Activated T-cell treated with anti-CD3 and anti-CD28 coated beads for 1 hour (primary cell): ENCODE measurements around the gene DOK6.

ENCODE experiments used
- DNase-seq: peaks from one replicate; pipeline ENCODE4 v3.0.0-alpha.2; 2020; ENCODE audit warnings: low read depth

DOK6 gene

GRCh38 chr18:69539404-69539803 is 138.7 kb downstream of the DOK6 start:
- no peak for DNase-seq

DNA sequence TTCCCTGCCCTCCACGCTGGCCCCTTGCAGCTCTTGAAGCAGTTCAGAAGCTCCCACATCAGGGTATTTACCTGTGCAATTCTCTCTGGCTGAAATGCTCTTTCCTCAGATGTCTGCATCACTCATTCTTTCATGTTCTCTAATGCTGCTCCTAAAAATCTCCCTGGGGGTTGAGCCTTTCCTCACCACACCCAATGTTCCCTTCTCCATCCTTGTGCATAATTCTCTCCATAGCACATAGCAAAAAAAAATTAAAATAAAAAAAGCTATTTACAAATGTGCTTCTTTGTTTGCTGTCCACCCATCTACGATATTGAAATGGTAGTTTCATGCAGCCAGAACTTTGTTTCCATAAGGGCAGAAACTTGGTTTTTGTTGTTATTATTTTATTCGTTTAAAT is 155.5 kb downstream of the DOK6 start:
- no peak for DNase-seq

- no peak for DNase-seq
Observed at GRCh38 chr18:69557282-69557681, 156.6 kb downstream of the DOK6 start.

DNA sequence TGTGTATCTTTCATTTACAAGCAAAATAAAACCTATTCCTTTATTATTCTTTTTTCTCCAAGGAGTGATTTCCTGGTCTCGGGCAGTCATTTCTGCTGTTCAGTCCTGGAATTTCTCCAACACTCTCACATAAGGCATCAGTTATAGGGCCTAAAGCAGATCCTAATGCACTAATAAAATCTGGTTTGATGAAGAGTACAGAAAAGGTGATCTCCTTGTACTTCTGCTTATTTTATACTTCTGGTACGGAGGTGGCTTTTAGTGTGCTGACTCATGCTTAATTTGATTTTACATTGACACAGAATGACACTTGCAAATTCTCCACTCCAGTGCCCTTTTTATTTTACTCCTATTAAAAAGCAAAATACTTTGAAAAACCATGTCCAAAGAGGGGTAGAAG is 157.4 kb downstream of the DOK6 start:
- DNase-seq: no peak

GRCh38 chr18:69559604-69560003 is 158.9 kb downstream of the DOK6 start:
- DNase-seq: no peak

GRCh38 chr18:69564602-69565001 is 163.9 kb downstream of the DOK6 start:
- DNase-seq: no peak

- DNase-seq: no peak
Observed at GRCh38 chr18:69567813-69568488, 167.3 kb downstream of the DOK6 start.

DNA sequence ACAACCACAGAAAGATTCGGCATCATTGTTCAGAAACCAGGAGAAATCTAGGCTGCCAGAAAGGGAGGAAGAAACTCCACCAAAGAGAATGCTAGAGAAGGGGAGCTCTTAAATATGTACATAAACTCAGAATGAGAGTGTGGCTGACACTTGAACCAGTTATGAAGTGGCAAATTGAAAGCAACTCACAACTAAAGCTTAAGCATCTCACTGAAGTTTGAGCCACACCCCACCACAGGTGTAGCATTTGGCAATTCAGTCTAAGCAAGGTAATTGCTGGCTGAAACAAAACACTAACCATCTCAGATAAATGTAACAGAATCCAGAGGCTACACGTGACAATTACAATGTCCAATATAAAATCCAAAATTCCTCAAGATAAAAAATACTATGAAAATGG is 168.4 kb downstream of the DOK6 start:
- DNase-seq: no peak

GRCh38 chr18:69574401-69574800 is 173.7 kb downstream of the DOK6 start:
- no peak for DNase-seq

GRCh38 chr18:69580107-69580506 is 179.4 kb downstream of the DOK6 start:
- no peak for DNase-seq

DNA sequence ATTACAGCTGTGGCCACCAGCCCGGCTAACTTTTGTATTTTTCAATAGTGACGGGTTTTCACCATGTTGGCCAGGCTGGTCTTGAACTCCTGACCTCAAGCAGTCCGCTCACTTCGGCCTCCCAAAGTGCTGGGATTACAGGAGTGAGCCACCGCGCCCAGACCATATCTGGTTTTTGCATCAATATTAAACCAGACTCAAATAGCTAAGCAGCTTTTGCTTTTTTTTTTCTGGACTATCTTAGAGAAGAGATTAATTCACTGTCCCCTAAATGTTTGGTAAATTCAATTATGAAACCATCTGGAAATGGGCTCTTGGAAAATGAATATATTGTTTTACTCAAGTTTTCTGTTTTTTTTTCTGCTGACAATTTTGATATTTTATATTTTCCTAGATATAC is 183.7 kb downstream of the DOK6 start:
- DNase-seq: no peak

DNA sequence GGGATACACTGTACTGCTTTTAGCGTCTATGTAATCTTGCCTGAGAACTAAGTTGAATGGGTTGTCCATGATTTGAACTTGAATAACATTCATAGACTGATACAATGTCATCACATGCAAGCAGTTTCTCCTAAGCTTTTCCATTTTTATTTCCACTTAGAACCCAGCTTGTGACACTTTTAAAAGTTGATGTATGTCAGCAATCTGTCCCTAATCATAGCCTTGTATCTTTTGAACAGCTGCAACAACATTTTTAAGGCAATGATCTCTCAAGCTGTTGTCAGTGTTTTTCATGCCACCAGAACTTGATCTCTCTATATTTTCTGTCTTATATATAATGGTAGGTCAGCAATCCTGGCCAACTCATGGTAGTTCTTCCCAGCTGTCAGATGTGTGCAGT is 185.0 kb downstream of the DOK6 start:
- no peak for DNase-seq

DNA sequence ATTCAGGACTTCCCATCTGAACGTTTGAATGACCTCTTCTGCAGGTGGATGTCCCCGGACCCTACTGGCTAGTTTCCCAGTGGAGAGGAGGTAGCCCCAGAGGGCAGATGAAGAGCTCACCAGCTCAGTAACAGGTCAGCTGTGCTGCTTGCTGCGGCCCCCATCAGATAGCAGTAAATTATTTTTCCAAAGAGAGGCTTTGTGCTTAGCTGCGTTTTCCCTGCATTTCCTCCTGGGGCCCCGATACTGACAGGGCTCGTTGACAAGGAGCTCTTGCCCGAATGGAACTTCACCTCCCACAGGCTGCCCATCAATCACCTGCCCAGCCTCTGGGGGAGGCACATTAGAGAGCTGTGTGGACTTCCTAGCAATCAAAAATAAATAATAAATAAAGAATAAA is 185.8 kb downstream of the DOK6 start:
- no peak for DNase-seq

GRCh38 chr18:69588301-69588700 is 187.6 kb downstream of the DOK6 start:
- DNase-seq: no peak

DNA sequence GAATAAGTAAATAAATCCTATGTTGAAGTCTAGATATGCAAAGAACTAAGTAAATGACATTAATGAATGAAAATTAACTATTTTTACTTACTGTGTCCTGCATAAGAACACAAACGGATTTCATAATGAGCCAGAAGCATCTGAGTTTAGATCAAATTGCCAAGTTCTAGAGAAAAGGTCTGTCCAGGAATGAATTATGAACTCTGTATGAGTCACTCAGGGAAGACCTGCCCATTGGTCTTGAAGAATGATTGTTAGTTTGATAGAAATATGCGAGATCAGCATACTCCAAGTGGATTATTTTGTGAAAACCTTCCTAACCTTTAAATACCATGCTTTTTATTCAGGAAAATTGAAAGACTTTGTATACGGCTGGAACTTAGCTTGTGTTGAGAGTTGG is 189.5 kb downstream of the DOK6 start:
- DNase-seq: no peak

GRCh38 chr18:69596345-69596744 is 195.7 kb downstream of the DOK6 start:
- no peak for DNase-seq

DNA sequence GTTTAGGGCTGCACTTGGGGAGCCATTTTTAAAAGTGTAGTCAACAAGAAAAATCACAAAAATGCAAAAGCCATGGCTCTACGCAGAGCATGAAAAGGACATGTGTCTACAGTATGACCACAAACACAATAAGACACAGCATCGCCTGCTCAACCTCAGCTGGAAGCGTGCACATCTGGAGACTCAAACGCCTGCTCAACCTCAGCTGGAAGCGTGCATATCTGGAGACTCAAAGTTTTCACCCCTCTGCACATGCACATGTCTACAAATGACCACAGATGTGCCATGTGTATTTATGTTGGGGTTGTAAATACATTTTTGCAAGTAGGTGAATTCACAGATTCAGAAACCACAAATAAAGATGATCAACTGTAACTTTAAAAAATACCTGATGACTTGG is 196.9 kb downstream of the DOK6 start:
- no peak for DNase-seq

DNA sequence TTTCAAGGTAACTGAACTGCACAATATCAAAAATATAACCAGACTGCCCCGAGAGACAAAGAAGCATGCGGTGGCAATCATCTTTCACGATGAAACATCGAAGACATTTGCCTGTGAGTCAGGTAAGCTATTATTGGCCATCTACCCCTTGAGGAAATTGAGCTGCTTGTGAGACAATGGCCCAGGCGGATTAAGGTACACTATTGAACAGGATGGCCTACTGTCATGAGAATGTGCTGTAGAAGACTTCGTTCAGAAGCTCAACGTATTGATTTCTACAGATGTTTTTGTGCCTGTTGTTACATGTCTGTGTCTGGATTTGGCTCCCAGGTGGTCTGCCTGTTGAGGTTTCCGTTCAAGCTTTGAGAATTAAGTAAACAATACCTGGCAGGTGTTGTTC is 198.7 kb downstream of the DOK6 start:
- DNase-seq: no peak

- DNase-seq: no peak
Observed at GRCh38 chr18:69612242-69612641, 211.6 kb downstream of the DOK6 start.

DNA sequence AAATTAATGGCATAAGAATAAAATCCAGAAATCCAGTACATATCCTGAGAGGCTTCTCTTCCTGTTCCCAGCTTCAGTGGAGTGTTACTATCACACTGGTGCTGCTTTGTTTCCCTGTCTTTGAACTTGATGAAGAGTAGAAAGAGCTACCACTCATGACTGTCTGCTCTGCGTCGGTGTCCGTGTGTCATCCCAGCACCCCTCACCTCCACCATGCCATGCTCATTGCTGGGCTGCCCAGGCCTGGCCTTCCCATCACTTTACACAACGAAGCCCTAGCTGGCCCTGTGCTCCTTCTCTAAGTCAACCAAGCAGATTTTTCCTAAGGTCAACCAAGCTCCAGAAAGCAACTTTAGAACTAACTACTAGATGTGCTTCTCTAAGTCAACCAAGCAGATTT is 215.4 kb downstream of the DOK6 start:
- DNase-seq: no peak

DNA sequence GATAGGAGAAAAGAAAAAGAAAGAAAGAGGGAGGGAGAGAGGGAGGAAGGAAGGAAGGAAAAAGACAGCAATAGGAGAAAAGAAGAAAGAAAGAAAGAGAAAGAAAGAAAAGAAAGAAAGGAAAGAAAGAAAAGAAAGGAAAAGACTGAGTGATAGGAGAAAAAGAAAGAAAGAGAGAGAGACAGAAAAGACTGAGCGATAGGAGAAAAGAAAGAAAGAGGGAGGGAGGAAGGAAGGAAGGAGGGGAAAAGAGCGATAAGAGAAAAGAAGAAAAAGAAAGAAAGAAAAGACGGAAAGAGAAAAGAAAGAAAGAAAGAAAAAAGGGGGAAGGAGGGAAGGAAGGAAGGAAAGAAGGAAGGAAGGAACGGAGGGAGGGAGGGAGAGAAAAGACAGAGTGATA is 216.7 kb downstream of the DOK6 start:
- no peak for DNase-seq

GRCh38 chr18:69617888-69618287 is 217.2 kb downstream of the DOK6 start:
- no peak for DNase-seq

- DNase-seq: no peak
Observed at GRCh38 chr18:69622184-69622583, 221.5 kb downstream of the DOK6 start.

GRCh38 chr18:69622961-69623360 is 222.3 kb downstream of the DOK6 start:
- DNase-seq: no peak

GRCh38 chr18:69626171-69626570 is 225.5 kb downstream of the DOK6 start:
- no peak for DNase-seq
